Measurements from ENCODE around the gene GPX4.

GPX4 gene

DNA sequence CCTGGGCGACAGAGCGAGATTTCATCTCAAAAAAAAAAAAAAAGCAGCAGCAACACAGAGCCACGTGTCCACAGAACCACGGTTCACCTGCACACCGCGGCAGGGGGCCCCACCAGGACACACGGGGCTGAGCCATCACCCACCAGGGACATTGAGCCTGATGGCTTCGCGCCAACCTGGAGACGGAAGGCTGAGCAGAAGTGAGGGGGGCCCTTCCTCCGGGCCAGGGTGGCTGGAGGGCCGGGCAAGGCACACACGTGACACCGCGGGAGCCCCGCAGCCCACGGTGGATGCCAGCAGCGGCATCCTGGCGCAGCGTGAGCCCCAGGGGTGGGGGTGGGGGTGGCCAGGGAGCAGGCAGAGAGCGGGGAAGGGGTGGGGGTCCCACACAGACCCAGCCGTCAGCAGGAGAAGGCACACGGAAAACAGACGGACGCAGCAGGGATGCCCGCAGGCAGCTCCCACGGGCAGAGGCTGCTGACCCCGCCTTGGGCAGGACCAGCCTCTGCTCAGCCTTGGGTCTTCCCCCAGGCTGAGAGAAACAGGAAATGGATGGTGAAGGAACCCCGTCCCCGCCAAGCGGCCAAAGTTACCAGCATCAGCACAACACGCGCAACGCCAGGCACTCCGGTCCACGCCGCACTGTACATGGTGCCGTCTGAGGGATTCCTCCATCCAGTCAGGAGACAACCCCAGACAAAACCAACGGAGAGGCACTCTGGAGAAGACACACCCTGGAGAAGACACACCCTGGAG is 36.7 kb downstream of the GPX4 start:
- TF ChIP-seq, protein P1, sequence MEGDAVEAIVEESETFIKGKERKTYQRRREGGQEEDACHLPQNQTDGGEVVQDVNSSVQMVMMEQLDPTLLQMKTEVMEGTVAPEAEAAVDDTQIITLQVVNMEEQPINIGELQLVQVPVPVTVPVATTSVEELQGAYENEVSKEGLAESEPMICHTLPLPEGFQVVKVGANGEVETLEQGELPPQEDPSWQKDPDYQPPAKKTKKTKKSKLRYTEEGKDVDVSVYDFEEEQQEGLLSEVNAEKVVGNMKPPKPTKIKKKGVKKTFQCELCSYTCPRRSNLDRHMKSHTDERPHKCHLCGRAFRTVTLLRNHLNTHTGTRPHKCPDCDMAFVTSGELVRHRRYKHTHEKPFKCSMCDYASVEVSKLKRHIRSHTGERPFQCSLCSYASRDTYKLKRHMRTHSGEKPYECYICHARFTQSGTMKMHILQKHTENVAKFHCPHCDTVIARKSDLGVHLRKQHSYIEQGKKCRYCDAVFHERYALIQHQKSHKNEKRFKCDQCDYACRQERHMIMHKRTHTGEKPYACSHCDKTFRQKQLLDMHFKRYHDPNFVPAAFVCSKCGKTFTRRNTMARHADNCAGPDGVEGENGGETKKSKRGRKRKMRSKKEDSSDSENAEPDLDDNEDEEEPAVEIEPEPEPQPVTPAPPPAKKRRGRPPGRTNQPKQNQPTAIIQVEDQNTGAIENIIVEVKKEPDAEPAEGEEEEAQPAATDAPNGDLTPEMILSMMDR (IDR thresholded peaks at IDR 0.05; ENCODE audit: borderline replicate concordance, control extremely low read depth, extremely low read depth, insufficient read depth, missing control alignments) = no peak
- no peak for DNase-seq (ENCODE audit: low spot score)
- in situ Hi-C loops (cut with MboI; ENCODE audit: low sequenced_read_pairs, unreplicated experiment) = no loop called here

DNA sequence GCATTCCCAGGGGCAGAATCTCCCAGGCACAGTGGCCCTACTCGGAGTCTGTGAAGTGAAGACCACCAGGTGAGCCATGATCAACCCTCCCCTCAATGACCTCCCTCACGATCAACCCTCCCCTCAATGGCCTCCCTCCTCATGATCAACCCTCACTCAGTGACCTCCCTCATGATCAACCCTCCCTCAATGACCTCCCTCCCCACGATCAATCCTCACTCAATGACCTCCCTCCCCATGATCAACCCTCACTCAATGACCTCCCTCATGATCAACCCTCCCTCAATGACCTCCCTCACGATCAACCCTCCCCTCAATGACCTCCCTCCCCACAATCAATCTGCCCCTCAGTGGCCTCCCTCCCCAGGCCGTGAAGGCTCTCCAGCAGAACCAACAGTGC is 38.1 kb downstream of the GPX4 start:
- no peak for DNase-seq (ENCODE audit: low spot score)
- in situ Hi-C loops (cut with MboI; ENCODE audit: low sequenced_read_pairs, unreplicated experiment) = no loop called here
- TF ChIP-seq, protein P1 (IDR thresholded peaks at IDR 0.05; ENCODE audit: borderline replicate concordance, control extremely low read depth, extremely low read depth, insufficient read depth, missing control alignments) = no peak

DNA sequence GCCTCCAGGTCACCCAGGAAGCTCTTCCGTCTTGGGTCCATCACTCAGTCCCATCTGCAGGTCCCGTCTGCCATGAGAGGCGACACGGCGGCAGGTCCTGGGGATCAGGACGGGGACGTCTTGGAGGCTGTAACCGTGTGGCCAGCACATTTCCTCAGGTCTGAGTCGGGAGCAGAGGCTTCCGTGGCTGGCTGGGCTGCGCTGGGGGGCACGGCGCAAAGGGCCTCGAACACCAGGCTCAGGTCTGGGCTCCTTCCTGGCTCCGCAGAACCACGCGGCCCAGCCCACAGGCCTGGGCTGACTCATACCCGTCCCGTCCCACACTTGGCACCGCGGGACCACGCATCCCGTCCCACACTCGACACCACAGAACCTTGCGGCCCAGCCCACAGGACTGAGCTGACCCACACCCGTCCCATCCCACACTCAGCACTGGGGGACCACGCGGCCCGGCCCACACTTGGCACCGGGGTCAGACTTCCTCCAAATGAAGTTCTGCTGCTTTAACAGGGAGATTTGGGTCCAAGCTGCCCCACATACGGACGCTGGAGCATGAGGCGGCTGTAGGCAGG is 40.1 kb downstream of the GPX4 start:
- in situ Hi-C loops (cut with MboI; ENCODE audit: low sequenced_read_pairs, unreplicated experiment) = no loop called here
- TF ChIP-seq, protein P1 (IDR thresholded peaks at IDR 0.05; ENCODE audit: borderline replicate concordance, control extremely low read depth, extremely low read depth, insufficient read depth, missing control alignments) = no peak
- no peak for DNase-seq (ENCODE audit: low spot score)

DNA sequence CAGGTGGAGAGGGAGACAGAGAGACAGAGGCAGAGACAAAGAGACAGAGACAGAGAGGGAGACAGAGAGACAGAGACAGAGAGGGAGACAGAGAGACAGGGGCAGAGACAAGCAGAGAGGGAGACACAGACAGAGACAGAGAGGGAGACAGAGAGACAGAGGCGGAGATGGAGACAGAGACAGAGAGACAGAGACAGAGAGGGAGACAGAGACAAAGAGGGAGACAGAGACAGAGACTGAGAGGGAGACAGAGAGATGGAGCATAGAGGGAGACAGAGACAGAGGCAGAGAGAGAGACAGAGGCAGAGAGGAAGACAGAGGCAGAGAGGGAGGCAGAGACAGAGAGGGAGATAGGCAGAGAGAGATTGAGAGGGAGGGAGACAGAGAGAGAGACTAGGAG is 40.9 kb downstream of the GPX4 start:
- DNase-seq (ENCODE audit: low spot score) = no peak
- TF ChIP-seq, protein P1 (IDR thresholded peaks at IDR 0.05; ENCODE audit: borderline replicate concordance, control extremely low read depth, extremely low read depth, insufficient read depth, missing control alignments) = no peak
- in situ Hi-C loops (cut with MboI; ENCODE audit: low sequenced_read_pairs, unreplicated experiment) = no loop called here

DNA sequence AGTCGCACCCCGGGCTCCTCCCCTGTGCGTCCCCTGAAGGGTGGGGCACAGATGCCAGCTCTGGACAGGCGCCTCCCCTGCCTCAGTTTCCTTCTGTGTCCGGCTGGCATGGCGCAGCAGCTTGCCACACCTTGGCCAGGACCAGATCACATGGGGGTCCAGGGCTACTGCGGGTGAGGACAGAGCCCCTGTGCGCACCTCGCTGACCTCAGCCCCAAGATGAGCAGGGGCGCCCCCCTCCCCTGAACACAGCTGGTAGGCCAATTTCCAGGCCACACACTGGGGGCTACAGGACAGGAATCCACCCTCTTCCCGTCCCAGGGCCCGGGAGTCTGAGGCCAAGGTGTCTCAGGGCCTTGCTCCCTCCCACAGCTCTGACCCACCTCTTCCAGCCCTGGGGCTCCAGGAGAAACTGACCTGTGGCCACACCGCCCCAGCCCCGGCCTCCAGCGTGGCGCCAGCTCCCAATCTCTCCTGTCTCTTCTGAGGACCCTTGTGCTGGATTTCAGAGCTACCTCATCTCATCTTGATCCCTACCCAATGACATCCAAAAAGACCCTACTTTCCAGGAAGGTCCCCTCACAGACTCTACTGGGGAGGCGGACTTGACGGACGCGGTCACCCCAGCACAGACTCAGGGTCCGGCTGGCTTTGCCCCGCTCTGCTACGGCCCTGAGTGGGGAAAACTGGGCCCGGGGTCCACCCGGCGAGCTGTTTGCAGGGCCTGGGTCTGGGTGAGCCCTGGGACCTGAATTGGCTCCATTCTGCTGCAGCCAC is 42.0 kb downstream of the GPX4 start:
- no peak for DNase-seq (ENCODE audit: low spot score)
- TF ChIP-seq, protein P1 (IDR thresholded peaks at IDR 0.05; ENCODE audit: borderline replicate concordance, control extremely low read depth, extremely low read depth, insufficient read depth, missing control alignments) = no peak
- in situ Hi-C loops (cut with MboI; ENCODE audit: low sequenced_read_pairs, unreplicated experiment) = no loop called here

DNA sequence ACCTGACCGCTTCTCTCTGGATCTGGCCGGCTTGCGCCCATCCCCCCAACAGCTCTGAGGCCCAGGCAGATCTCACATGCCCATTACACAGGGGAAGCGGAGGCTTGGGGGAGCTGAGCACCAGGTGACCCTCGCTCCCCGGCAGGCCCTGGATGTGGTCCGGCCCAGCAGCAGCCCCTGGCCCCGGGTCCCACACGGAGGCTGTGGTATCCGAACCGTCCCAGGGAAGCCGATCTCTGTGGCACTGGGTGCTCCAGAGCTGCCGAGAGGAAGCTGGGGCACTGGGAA is 42.6 kb downstream of the GPX4 start:
- in situ Hi-C loops (cut with MboI; ENCODE audit: low sequenced_read_pairs, unreplicated experiment) = no loop called here
- DNase-seq (ENCODE audit: low spot score) = no peak
- TF ChIP-seq, protein P1 (IDR thresholded peaks at IDR 0.05; ENCODE audit: borderline replicate concordance, control extremely low read depth, extremely low read depth, insufficient read depth, missing control alignments) = no peak
